Pulmonary artery endothelial cell (primary cell): ENCODE results near the gene TEX11. TPM values are rescaled to one million over a fixed set of nuclear protein-coding genes. Genes with fewer than 3 reads are reported as not detected.
"Not testable (repeated sequence)": the region's sequence is repeated elsewhere in the genome, so short reads cannot be mapped to it uniquely, and the experiment has no call there.

Source experiments
- DNase-seq: peaks from one replicate; pipeline ENCODE4 v3.0.0-alpha.2; 2011; ENCODE audit warnings: low read depth, low spot score
- total RNA-seq: library from RNA; depleted of rRNA; stranded (reverse); fragments of >200 nt; gene quantifications from 2 replicates; pipeline ENCODE4 v1.2.3, GENCODE V29; 2014

Gene TEX11
- total RNA-seq, 1 donor from 2014 or later: not detected

DNA sequence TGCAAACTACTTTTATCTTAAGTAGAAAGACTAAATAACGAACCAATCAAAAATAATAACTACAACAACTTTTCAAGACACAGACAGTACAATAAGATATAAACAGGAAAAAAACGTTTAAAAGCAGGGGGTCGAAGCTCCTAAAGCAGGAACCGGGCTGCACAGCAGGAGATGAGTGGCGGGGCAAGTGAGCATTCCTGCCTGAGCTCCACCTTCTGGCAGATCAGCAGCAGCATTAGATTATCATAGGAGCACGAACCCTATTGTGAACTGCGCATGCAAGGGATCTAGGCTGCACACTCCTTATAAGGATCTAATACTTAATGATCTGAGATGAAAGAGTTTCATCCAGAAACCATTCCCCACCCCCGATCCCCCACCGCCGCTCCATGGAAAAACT is 146.2 kb downstream of the TEX11 start:
- DNase-seq: no peak

DNA sequence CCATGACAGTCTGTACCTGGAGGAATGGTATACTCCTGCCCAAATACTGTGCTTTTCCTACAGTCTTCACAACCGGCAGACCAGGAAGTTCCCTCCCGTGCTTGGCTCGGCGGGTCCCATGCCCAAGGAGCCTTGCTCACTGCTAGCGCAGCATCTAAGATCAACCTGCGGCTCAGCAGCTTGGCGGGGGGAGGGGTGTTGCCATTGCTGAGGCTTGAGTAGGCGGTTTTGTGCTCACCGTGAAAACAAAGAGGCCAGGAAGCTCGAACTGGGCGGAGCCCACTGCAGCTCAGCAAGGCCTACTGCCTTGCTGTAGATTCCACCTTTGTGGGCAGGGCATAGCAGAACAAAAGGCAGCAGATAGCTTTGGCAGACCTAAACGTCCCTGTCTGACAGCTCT is 152.7 kb downstream of the TEX11 start:
- DNase-seq: no peak

GRCh38 chrX:70754169-70754848 is 154.2 kb downstream of the TEX11 start:
- no peak for DNase-seq

DNA sequence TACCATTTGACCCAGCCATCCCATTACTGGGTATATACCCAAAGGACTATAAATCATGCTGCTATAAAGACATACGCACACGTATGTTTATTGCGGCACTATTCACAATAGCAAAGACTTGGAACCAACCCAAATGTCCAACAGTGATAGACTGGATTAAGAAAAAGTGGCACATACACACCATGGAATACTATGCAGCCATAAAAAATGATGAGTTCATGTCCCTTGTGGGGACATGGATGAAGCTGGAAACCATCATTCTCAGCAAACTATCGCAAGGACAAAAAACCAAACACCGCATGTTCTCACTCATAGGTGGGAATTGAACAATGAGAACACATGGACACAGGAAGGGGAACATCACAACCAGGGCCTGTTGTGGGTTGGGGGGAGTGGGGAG is 174.7 kb downstream of the TEX11 start:
- DNase-seq: not testable (repeated sequence)

- DNase-seq: not testable (repeated sequence)
These were observed 180.6 kb downstream of the TEX11 start for GRCh38 chrX:70727961-70728360.

DNA sequence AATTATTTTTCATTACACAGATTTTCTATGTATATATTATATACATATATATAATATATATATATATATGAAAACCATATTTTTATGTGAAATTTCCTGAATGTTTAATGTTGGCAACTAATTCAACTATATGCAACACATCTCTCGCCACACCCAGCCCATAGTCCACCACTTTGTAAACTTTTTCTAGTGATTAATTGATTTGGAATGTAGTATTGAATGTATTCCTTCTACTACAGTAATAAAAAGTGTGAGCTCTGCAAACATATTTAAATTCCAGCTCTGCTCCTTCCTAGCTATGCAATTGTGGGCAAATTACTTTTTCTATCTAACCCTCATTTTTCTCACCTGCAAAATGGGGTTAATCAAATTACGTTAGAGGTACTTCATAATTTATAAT is 187.8 kb downstream of the TEX11 start:
- DNase-seq: no peak

- not testable (repeated sequence) for DNase-seq
These were observed 197.2 kb downstream of the TEX11 start for GRCh38 chrX:70711336-70711735.

DNA sequence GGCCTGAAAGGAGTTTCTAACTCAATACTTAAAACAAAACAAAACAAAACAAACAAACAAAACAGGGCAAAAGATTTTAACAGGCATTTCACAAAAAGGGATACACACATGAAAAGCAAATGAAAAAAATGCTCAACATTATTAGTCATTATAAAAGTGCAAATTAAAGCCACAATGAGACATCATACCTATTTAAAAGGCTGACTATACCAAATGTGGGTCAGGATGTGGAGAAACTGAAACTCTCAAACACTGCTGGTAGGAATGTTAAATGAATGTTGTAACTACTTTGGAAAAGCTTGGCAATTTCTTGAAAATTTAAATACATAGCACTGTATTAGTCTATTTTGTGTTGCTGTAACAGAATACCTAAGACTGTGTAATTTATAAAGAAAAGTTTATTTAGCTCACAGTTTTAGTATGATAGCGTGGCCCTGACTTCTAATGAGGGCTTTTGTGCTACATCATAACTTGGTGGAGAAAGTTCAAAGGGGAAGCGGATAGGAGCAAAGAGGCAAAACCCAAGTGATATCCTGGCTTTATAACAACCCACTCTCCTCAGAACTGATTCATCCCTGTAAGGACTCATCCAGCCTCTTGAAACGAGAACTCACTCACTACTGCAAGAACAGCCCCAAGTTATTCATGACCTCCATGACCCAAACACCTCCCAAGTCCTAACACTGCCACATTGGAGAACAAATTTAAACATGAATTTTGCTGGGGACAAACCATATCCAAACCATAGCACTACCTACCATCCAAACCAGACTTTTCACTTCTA is 214.0 kb downstream of the TEX11 start:
- DNase-seq: no peak

DNA sequence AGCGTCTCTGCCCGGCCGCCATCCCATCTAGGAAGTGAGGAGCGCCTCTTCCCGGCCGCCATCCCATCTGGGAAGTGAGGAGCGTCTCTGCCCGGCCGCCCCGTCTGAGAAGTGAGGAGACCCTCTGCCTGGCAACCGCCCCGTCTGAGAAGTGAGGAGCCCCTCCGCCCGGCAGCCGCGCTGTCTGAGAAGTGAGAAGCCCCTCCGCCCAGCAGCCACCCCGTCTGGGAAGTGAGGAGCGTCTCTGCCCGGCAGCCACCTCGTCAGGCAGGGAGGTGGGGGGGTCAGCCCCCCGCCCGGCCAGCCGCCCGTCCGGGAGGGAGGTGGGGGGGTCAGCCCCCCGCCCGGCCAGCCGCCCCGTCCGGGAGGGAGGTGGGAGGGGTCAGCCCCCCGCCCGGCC is 229.1 kb downstream of the TEX11 start:
- not testable (repeated sequence) for DNase-seq

GRCh38 chrX:70675284-70675683 is 233.2 kb downstream of the TEX11 start:
- DNase-seq: no peak

GRCh38 chrX:70672326-70672725 is 236.2 kb downstream of the TEX11 start:
- no peak for DNase-seq

DNA sequence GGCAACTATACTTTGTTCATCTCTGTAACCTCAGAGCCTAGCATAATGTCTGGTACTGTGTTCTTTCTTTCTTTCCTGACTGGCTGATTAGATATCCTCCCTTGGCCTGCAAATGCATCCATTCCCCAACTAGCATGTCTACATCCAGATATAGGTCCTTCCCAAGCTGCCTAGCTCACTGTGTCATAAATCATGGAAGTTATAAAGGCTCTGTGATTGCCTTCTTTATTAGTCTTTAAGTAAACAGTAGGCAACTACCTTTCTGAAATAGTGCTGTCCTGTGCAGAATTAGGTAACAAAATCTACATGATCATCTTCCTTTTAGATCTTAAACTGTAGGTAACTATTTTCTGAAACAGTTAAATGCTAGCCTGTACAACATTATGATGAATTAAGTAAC is 239.4 kb downstream of the TEX11 start:
- no peak for DNase-seq

DNA sequence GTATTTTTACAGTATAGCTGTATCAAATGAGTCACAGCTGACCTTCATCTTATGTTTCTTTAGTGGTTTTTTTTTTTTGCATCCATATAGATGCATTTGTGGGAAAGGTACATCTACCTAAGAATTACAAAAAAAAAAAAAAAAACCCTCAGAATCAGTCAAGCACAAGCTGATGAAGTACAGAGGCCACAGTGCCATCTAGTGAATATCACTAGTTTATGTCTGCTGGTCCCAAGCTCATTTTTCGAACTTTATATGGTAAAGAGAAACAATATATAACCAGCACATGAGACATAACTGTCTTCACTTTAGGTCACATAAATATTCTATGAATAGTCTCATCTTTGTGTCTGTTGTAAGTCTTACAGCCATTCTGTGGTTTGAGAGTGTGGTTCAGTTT is 243.8 kb downstream of the TEX11 start:
- DNase-seq: no peak

GRCh38 chrX:70661124-70661523 is 247.4 kb downstream of the TEX11 start:
- DNase-seq: not testable (repeated sequence)

- not testable (repeated sequence) for DNase-seq
These were observed 251.0 kb downstream of the TEX11 start for GRCh38 chrX:70657546-70657945.

GRCh38 chrX:70656304-70656703 is 252.2 kb downstream of the TEX11 start:
- no peak for DNase-seq

GRCh38 chrX:70647910-70648309 is 260.6 kb downstream of the TEX11 start:
- DNase-seq: not testable (repeated sequence)

GRCh38 chrX:70636218-70636617 is 272.3 kb downstream of the TEX11 start:
- DNase-seq: no peak

DNA sequence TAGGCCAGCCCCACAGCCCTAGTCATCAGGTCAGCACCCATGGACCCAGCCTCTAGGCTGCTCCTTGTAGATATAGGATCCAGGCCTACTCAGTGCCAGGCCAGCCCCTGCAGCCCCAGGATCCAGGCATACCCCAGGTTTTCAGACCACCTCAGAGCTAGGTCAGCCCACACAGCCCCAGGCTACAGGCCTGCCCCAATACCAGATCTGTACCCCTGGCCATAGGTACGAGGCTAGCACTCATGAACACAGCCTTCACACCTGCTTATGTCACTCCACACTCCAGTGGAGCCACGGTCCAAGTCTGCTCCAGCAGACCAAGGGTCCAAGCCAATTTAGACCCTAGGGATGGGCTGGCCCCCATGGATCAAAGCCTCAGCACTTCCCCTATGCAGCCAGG is 272.8 kb downstream of the TEX11 start:
- no peak for DNase-seq

DNA sequence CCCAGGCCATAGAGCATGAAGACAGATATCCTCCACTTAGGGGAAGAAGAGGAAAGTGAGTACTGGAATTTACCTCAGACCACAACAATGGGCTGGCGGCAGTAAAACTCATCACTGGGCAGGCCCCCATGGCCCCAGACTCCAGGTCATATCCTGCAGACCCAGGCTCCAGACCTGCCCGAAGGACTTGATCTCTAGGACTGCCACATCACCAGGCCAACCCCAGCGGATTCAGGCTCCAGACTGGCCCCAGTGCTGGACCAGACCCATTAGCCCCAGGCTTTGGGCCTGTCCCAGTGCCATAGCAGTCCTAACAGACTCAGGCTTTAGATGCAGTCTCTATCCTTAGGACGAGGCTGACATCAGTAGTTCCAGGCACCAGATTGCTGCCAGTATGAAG is 273.3 kb downstream of the TEX11 start:
- no peak for DNase-seq

DNA sequence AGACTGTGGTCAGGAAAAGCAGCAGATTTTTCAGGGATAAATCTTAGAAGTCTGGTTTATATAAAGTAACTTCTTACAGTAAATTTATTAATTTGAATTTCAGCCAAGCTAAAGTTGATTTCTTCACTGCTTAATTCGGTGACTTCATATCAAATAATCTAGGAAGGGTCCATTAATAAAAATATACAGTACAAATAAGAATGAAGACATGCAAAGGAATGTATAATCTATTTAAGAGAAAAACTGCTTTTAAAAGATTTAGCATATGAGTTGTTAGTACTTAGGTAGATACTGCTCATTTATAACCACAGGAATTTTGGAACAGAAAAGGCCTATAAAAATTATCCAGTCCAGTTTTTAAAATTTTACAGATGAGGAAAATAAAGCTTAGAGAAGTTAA is 286.8 kb downstream of the TEX11 start:
- no peak for DNase-seq

DNA sequence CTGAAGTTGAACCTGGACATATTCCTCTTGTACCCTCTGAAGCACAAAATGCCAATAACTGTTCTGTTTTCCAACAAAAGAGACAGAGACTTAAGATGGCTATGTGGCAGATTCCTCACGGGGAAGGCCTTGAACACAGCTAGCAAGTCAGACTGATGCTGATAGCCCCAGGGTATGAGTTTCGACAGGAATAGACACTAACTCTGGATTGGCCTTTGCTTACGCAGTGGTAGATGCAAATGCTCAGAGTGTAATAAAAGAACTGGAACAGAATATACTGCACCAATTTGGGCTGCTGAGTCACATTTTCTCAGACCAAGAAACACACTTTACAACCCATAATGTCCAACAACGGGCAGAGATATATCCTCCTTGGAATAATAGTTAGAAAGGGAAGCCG is 290.0 kb downstream of the TEX11 start:
- no peak for DNase-seq

DNA sequence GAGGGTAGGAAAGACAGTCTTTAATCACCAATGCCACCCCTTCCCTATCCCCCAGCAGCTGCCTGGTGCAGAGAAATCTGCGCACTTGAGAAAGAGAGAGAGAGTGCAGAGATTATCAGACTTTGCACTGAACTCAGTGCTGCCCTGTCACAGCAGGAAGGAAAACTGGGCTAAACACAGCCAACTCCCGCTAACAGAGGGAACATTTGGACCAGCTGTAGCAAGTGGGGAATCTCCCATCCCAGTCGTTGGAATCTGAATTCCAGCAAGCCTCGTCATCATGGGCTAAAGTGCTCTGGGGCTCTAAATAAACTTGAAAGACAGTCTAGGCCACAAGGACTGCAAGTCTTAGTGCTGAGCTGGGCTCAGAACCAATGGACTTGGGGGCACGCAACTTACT is 295.2 kb downstream of the TEX11 start:
- DNase-seq: no peak
